Measurements from ENCODE around the gene PRMT3. TPM values are rescaled to one million over a fixed set of nuclear protein-coding genes. Genes with fewer than 3 reads are reported as not detected.

The PRMT3 gene
- total RNA-seq, 1 experiment from 2014 or later, result 26.4 TPM

GRCh38 chr11:20474176-20474881 is 86.8 kb downstream of the PRMT3 start:
- TF ChIP-seq EZH2 (IDR thresholded peaks at IDR 0.05; ENCODE audit: borderline replicate concordance, low read depth, low read length, poor library complexity, severe bottlenecking) (no peak), CTCF (conservative IDR thresholded peaks at IDR 0.05; ENCODE audit: low read depth, low read length) (no peak)
- CTCF ChIA-PET, result no interaction called here
- Histone ChIP-seq H3K4me1 (ENCODE audit: insufficient read depth, low read length, poor library complexity, severe bottlenecking) (no peaks in the 10 kb centered on the region), H3K27me3 (replicated peaks; ENCODE audit: insufficient read depth, low read depth, low read length, poor library complexity) (no peaks in the 10 kb centered on the region), H3K4me3 (ENCODE audit: low read depth, low read length, poor library complexity, severe bottlenecking) (no peak overlapping the region), H3K36me3 (ENCODE audit: insufficient read depth, low read length, poor library complexity, severe bottlenecking) (no peaks in the 10 kb centered on the region), H3K9me3 (ENCODE audit: low read depth, low read length, poor library complexity, severe bottlenecking) (no peaks in the 10 kb centered on the region), H3K27ac (ENCODE audit: low read depth, low read length, poor library complexity, severe bottlenecking) (no peak overlapping the region)
- BruUV-seq (replicated peaks), result no TSS peak
- POLR2A ChIA-PET (ENCODE audit: low non-redundant PET), result no interaction called here
- intact Hi-C loops (cut with micrococcal nuclease; ENCODE audit: unreplicated experiment), result no loop called here
- DNase-seq (ENCODE audit: low spot score), result no peak

GRCh38 chr11:20474882-20475517 is 87.5 kb downstream of the PRMT3 start:
- DNase-seq (ENCODE audit: low spot score), result no peak
- H3K27ac ChIP-seq (ENCODE audit: low read depth, low read length, poor library complexity, severe bottlenecking), result no peak overlapping the region

GRCh38 chr11:20477418-20478090 is 90.0 kb downstream of the PRMT3 start:
- H3K36me3 ChIP-seq (ENCODE audit: insufficient read depth, low read length, poor library complexity, severe bottlenecking), result no peaks in the 10 kb centered on the region
- TF ChIP-seq EZH2 (IDR thresholded peaks at IDR 0.05; ENCODE audit: borderline replicate concordance, low read depth, low read length, poor library complexity, severe bottlenecking), result no peak
- no peak for DNase-seq (ENCODE audit: low spot score)
- H3K27me3 ChIP-seq (replicated peaks; ENCODE audit: insufficient read depth, low read depth, low read length, poor library complexity), result no peaks in the 10 kb centered on the region
- no peak overlapping the region for H3K27ac ChIP-seq (ENCODE audit: low read depth, low read length, poor library complexity, severe bottlenecking)
- no peak overlapping the region for H3K4me3 ChIP-seq (ENCODE audit: low read depth, low read length, poor library complexity, severe bottlenecking)
- no peaks in the 10 kb centered on the region for H3K9me3 ChIP-seq (ENCODE audit: low read depth, low read length, poor library complexity, severe bottlenecking)
- CTCF ChIA-PET, result no interaction called here
- BruUV-seq (replicated peaks), result no TSS peak
- intact Hi-C loops (cut with micrococcal nuclease; ENCODE audit: unreplicated experiment), result no loop called here
- H3K4me1 ChIP-seq (ENCODE audit: insufficient read depth, low read length, poor library complexity, severe bottlenecking), result no peaks in the 10 kb centered on the region
- POLR2A ChIA-PET (ENCODE audit: low non-redundant PET), result no interaction called here

More at GRCh38 chr11:20474882-20475517, 87.5 kb downstream of the PRMT3 start:
- Histone ChIP-seq H3K27me3 (replicated peaks; ENCODE audit: insufficient read depth, low read depth, low read length, poor library complexity) (no peaks in the 10 kb centered on the region), H3K4me3 (ENCODE audit: low read depth, low read length, poor library complexity, severe bottlenecking) (no peak overlapping the region), H3K4me1 (ENCODE audit: insufficient read depth, low read length, poor library complexity, severe bottlenecking) (no peaks in the 10 kb centered on the region), H3K36me3 (ENCODE audit: insufficient read depth, low read length, poor library complexity, severe bottlenecking) (no peaks in the 10 kb centered on the region), H3K9me3 (ENCODE audit: low read depth, low read length, poor library complexity, severe bottlenecking) (no peaks in the 10 kb centered on the region)
- ChIA-PET CTCF (no interaction called here), POLR2A (ENCODE audit: low non-redundant PET) (no interaction called here)
- TF ChIP-seq EZH2 (IDR thresholded peaks at IDR 0.05; ENCODE audit: borderline replicate concordance, low read depth, low read length, poor library complexity, severe bottlenecking) (no peak), CTCF (conservative IDR thresholded peaks at IDR 0.05; ENCODE audit: low read depth, low read length) (no peak)
- intact Hi-C loops (cut with micrococcal nuclease; ENCODE audit: unreplicated experiment), result no loop called here
- BruUV-seq (replicated peaks), result no TSS peak
